Mesendoderm (in vitro differentiated cells): ENCODE measurements around the gene PPP1R9A.

Source experiments
- DNase-seq: peaks from one replicate; pipeline ENCODE4 v3.0.0; 2013
- H2AK5ac ChIP-seq: 2 replicates; pipeline ENCODE4 v1.6.1; 2013; ENCODE audit warnings: low read length, inconsistent platforms
- H2BK120ac ChIP-seq: 2 replicates; pipeline ENCODE4 v1.6.1; 2013; ENCODE audit warnings: low read depth, mild to moderate bottlenecking, low read length, moderate library complexity, mixed read lengths
- H2BK15ac ChIP-seq: replicated peaks from 2 replicates; pipeline ENCODE4 v1.6.1; 2013; ENCODE audit warnings: low read depth, mild to moderate bottlenecking, moderate library complexity
- H2BK5ac ChIP-seq: 2 replicates; pipeline ENCODE4 v1.6.1; 2013; ENCODE audit warnings: low read length, inconsistent platforms
- H3K18ac ChIP-seq: 2 replicates; pipeline ENCODE4 v1.6.1; 2013; ENCODE audit warnings: mild to moderate bottlenecking, low read length, mixed read lengths
- H3K23ac ChIP-seq: one replicate; pipeline ENCODE4 v1.6.1; 2013; ENCODE audit warnings: low read length
- H3K27ac ChIP-seq: 2 replicates; pipeline ENCODE4 v1.5.1; 2013; ENCODE audit warnings: low read depth, mild to moderate bottlenecking, inconsistent platforms, low read length, moderate library complexity
- H3K27me3 ChIP-seq: 2 replicates; pipeline ENCODE4 v1.6.1; 2013; ENCODE audit warnings: low read length, control low read depth, mild to moderate bottlenecking, inconsistent platforms; ENCODE audit not compliant: insufficient read depth, poor library complexity
- H3K36me3 ChIP-seq: 2 replicates; pipeline ENCODE4 v1.6.1; 2013; ENCODE audit warnings: low read length, inconsistent platforms; ENCODE audit not compliant: control insufficient read depth, insufficient read depth
- H3K4ac ChIP-seq: one replicate; pipeline ENCODE4 v1.6.1; 2013; ENCODE audit warnings: low read depth, mild to moderate bottlenecking, low read length, moderate library complexity
- H3K4me1 ChIP-seq: 2 replicates; pipeline ENCODE4 v1.6.1; 2013; ENCODE audit warnings: low read depth, low read length, inconsistent platforms; ENCODE audit not compliant: control insufficient read depth
- H3K4me2 ChIP-seq: 2 replicates; pipeline ENCODE4 v1.6.1; 2013; ENCODE audit warnings: low read length
- H3K4me3 ChIP-seq: 2 replicates; pipeline ENCODE4 v1.5.1; 2013; ENCODE audit warnings: mild to moderate bottlenecking, low read length
- H3K56ac ChIP-seq: one replicate; pipeline ENCODE4 v1.6.1; 2013; ENCODE audit warnings: low read length
- H3K79me1 ChIP-seq: 2 replicates; pipeline ENCODE4 v1.6.1; 2013; ENCODE audit warnings: low read length, inconsistent platforms
- H3K79me2 ChIP-seq: 2 replicates; pipeline ENCODE4 v1.6.1; 2013; ENCODE audit warnings: mild to moderate bottlenecking, low read length; ENCODE audit not compliant: control insufficient read depth, insufficient read depth
- H3K9ac ChIP-seq: 2 replicates; pipeline ENCODE4 v1.6.1; 2013; ENCODE audit warnings: low read length, inconsistent platforms
- H4K5ac ChIP-seq: one replicate; pipeline ENCODE4 v1.6.1; 2013; ENCODE audit warnings: low read length
- H4K8ac ChIP-seq: one replicate; pipeline ENCODE4 v1.6.1; 2013; ENCODE audit warnings: low read depth, mild to moderate bottlenecking, control low read depth, low read length, moderate library complexity
- WGBS: extraction: QIAGEN DNeasy Blood & Tissue Kit; methylation state at CpG from one replicate; pipeline ENCODE4 v1.1.7; 2013; ENCODE audit warnings: low lambda C conversion rate, missing lambda C conversion rate; ENCODE audit not compliant: insufficient coverage; ENCODE audit errors: extremely low coverage; 5-methylcytosine and 5-hydroxymethylcytosine counted together

Gene PPP1R9A

GRCh38 chr7:95320651-95321050, 413.3 kb downstream of the PPP1R9A start:
- no peaks in the 10 kb centered on the region for H3K79me2 ChIP-seq
- H3K56ac ChIP-seq, result no peak overlapping the region
- no peak for DNase-seq
- H4K8ac ChIP-seq, result no peak overlapping the region
- no peak overlapping the region for H2BK120ac ChIP-seq
- no peak overlapping the region for H3K27ac ChIP-seq
- H3K23ac ChIP-seq, result no peak overlapping the region
- no peak overlapping the region for H2BK5ac ChIP-seq
- no peaks in the 10 kb centered on the region for H3K79me1 ChIP-seq
- no peak overlapping the region for H2AK5ac ChIP-seq
- no peaks in the 10 kb centered on the region for H3K4me1 ChIP-seq
- no peak overlapping the region for H3K18ac ChIP-seq
- no peak overlapping the region for H4K5ac ChIP-seq
- WGBS, result no CpG with 5 or more reads among the region's 1 CpG
- H3K4ac ChIP-seq, result no peak overlapping the region
- H3K9ac ChIP-seq, result no peak overlapping the region
- no peak overlapping the region for H2BK15ac ChIP-seq
- no peaks in the 10 kb centered on the region for H3K36me3 ChIP-seq
- H3K4me3 ChIP-seq, result no peak overlapping the region
- H3K4me2 ChIP-seq, result no peak overlapping the region
- no peaks in the 10 kb centered on the region for H3K27me3 ChIP-seq

- Histone ChIP-seq H3K4me1 (no peaks in the 10 kb centered on the region), H4K8ac (no peak overlapping the region), H2BK15ac (no peak overlapping the region), H3K36me3 (no peaks in the 10 kb centered on the region), H3K56ac (no peak overlapping the region), H2BK5ac (no peak overlapping the region), H3K18ac (no peak overlapping the region), H3K27me3 (no peaks in the 10 kb centered on the region), H3K4ac (no peak overlapping the region), H3K27ac (no peak overlapping the region), H3K4me2 (no peak overlapping the region), H2BK120ac (no peak overlapping the region), H4K5ac (no peak overlapping the region), H3K4me3 (no peak overlapping the region), H3K23ac (no peak overlapping the region), H2AK5ac (no peak overlapping the region), H3K79me2 (no peaks in the 10 kb centered on the region), H3K9ac (no peak overlapping the region), H3K79me1 (no peaks in the 10 kb centered on the region)
- WGBS, result no CpG with 5 or more reads among the region's 1 CpG
- no peak for DNase-seq
These were observed 414.3 kb downstream of the PPP1R9A start for GRCh38 chr7:95321720-95322119.

- no peak overlapping the region for H3K27ac ChIP-seq
- no peaks in the 10 kb centered on the region for H3K36me3 ChIP-seq
- H3K4me3 ChIP-seq, result no peak overlapping the region
- H3K79me2 ChIP-seq, result no peaks in the 10 kb centered on the region
- no peaks in the 10 kb centered on the region for H3K27me3 ChIP-seq
- H3K4me2 ChIP-seq, result no peak overlapping the region
- no peaks in the 10 kb centered on the region for H3K79me1 ChIP-seq
- no peak for DNase-seq
- no peak overlapping the region for H3K23ac ChIP-seq
- H3K4me1 ChIP-seq, result no peaks in the 10 kb centered on the region
- H3K9ac ChIP-seq, result no peak overlapping the region
- no peak overlapping the region for H4K8ac ChIP-seq
- no peak overlapping the region for H4K5ac ChIP-seq
- no peak overlapping the region for H2BK15ac ChIP-seq
- H2BK5ac ChIP-seq, result no peak overlapping the region
- no peak overlapping the region for H2BK120ac ChIP-seq
- no peak overlapping the region for H2AK5ac ChIP-seq
- WGBS, result no CpG with 5 or more reads among the region's 8 CpGs
- H3K56ac ChIP-seq, result no peak overlapping the region
- no peak overlapping the region for H3K18ac ChIP-seq
- H3K4ac ChIP-seq, result no peak overlapping the region
These were observed 415.0 kb downstream of the PPP1R9A start for GRCh38 chr7:95322396-95322795.

DNA sequence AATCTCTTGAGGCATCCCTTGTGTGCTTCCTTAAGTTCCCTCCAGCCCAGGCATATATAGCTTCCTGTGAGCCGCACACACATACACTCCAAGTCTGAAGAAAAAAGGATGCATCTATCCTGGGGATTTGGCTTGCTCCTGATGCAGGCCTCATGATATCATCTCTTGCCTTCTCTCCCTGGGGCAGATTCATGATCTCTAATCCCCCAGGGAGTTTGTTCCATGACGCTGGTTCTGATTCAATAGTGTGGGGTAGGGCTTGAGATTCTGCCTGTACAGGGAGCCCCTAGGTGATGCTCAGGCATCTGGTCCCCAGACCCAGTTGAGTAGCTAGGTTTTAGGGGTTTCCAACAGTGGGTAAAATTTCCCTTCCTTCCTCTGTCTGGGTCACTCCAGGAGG, 415.5 kb downstream of the PPP1R9A start:
- Histone ChIP-seq H2BK5ac (no peak overlapping the region), H3K27me3 (no peaks in the 10 kb centered on the region), H3K4me3 (no peak overlapping the region), H3K56ac (no peak overlapping the region), H3K36me3 (no peaks in the 10 kb centered on the region), H2AK5ac (no peak overlapping the region), H2BK15ac (no peak overlapping the region), H4K5ac (no peak overlapping the region), H3K18ac (no peak overlapping the region), H3K4ac (no peak overlapping the region), H3K23ac (no peak overlapping the region), H3K4me1 (no peaks in the 10 kb centered on the region), H2BK120ac (no peak overlapping the region), H3K79me2 (no peaks in the 10 kb centered on the region), H3K9ac (no peak overlapping the region), H3K79me1 (no peaks in the 10 kb centered on the region), H4K8ac (no peak overlapping the region), H3K27ac (no peak overlapping the region), H3K4me2 (no peak overlapping the region)
- DNase-seq, result no peak
- WGBS, result no CpG with 5 or more reads among the region's 2 CpGs

- Histone ChIP-seq H3K79me2 (no peaks in the 10 kb centered on the region), H3K4me3 (no peak overlapping the region), H3K4me2 (no peak overlapping the region), H3K23ac (no peak overlapping the region), H4K5ac (no peak overlapping the region), H2AK5ac (no peak overlapping the region), H3K9ac (no peak overlapping the region), H3K56ac (no peak overlapping the region), H3K4ac (no peak overlapping the region), H4K8ac (no peak overlapping the region), H3K4me1 (no peaks in the 10 kb centered on the region), H3K36me3 (no peaks in the 10 kb centered on the region), H3K79me1 (no peaks in the 10 kb centered on the region), H3K18ac (no peak overlapping the region), H2BK120ac (no peak overlapping the region), H3K27me3 (no peaks in the 10 kb centered on the region), H2BK5ac (no peak overlapping the region), H2BK15ac (no peak overlapping the region), H3K27ac (no peak overlapping the region)
- no peak for DNase-seq
- no CpG with 5 or more reads among the region's 9 CpGs for WGBS
These were observed 416.2 kb downstream of the PPP1R9A start for GRCh38 chr7:95323410-95324129.

DNA sequence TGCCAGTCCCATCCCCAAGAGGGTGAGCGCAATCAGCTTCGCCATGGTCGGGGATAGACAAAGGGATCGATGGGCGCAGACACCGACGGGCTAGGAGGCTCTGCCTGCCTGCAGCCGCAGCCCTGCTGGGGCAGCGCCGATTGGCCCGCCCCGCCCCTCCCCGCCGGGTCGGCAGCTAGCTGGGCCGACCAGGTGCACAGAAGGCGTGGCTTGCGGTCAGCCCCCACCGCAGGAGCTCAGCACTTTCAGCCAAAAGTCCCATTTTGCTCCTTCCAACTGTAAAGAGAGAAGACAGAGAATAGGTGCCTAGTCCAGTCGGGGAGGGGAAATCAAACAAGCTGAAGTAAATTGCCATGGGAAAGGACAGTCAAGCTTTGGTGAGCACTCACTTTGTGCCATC, 417.0 kb downstream of the PPP1R9A start, which contains the start of gene PON1:
TSS of gene PON1 (minus strand) at position 102 of the 400 bp plus-strand sequence. CDS start at position 45, 57 bp downstream.
- DNase-seq, result no peak
- Histone ChIP-seq H3K36me3 (no peaks in the 10 kb centered on the region), H3K9ac (no peak within 1 kb of the TSS), H4K5ac (no peak within 1 kb of the TSS), H2BK120ac (no peak within 1 kb of the TSS), H2BK15ac (no peak within 1 kb of the TSS), H3K79me2 (no peaks in the 10 kb centered on the region), H3K4ac (no peak within 1 kb of the TSS), H3K56ac (no peak within 1 kb of the TSS), H3K4me3 (no peak within 1 kb of the TSS), H3K27me3 (no peaks in the 10 kb centered on the region), H3K18ac (no peak within 1 kb of the TSS), H2BK5ac (no peak within 1 kb of the TSS), H4K8ac (no peak within 1 kb of the TSS), H3K4me2 (no peak within 1 kb of the TSS), H2AK5ac (no peak within 1 kb of the TSS), H3K23ac (no peak within 1 kb of the TSS), H3K79me1 (no peaks in the 10 kb centered on the region), H3K27ac (no peak within 1 kb of the TSS), H3K4me1 (no peaks in the 10 kb centered on the region)
- no CpG with 5 or more reads among the region's 20 CpGs for WGBS
